GM23248 (cell line): ENCODE results near the gene CLOCK.

Source experiments
- EZH2 ChIP-seq: fragments of 200-600 bp; sonication (generic); IDR thresholded peaks from 2 replicates; pipeline ENCODE4 v1.6.1; 2018; ENCODE audit warnings: antibody characterized with exemption, mild to moderate bottlenecking; ENCODE audit not compliant: insufficient read depth, poor library complexity, severe bottlenecking
- EZH2phosphoT487 ChIP-seq: fragments of 200-600 bp; sonication (generic); IDR thresholded peaks from 2 replicates; pipeline ENCODE4 v1.6.1; 2018; ENCODE audit warnings: antibody characterized with exemption, moderate library complexity, mild to moderate bottlenecking, low read depth; ENCODE audit not compliant: insufficient read depth

DNA sequence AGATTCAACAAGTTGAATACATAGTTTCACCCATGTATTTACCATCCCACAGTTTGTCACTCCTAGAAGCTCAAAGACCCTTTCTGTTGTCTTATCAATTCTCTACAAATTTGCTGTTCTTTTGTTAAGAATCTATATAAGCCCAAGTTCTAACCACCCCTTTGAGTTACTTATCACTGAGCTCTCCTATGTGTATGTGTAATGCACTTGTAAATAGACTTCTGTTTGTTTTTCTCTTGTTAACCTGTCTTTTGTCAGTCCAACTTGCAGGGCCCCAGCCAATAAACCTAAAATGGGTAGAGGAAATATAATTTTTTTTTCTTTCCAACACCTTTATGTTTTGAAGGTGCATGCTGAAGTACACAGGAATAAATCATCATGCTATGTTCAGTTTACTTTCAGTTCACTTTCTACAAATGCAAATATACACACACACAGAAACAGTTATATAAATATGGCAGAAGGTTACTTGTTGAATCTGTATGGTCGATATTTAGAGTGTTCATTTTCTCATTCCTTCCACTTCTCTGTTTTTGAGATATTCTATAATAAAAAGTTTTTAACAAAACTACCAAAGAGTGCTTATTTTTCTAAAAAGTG, 22.3 kb upstream of the CLOCK start:
- no peak for TF ChIP-seq EZH2
- TF ChIP-seq EZH2phosphoT487, result no peak
